Osteoblast (primary cell): ENCODE data around the gene ENOX1. TPM values are rescaled to one million over a fixed set of nuclear protein-coding genes. Genes with fewer than 3 reads are reported as not detected.

Source experiments
- DNase-seq: peaks from one replicate; pipeline ENCODE4 v3.0.0; 2011; ENCODE audit warnings: low spot score, mixed read lengths; ENCODE audit not compliant: insufficient read length; ENCODE audit errors: missing footprints
- H2AFZ ChIP-seq: 2 replicates; pipeline ENCODE4 v1.6.0; 2011; ENCODE audit warnings: mild to moderate bottlenecking, low read length
- H3K27ac ChIP-seq: 2 replicates; pipeline ENCODE4 v1.5.1; 2011; ENCODE audit warnings: mild to moderate bottlenecking, low read depth, low read length, moderate library complexity
- H3K27me3 ChIP-seq: 2 replicates; pipeline ENCODE4 v1.6.0; 2012; ENCODE audit warnings: mild to moderate bottlenecking, control low read depth, inconsistent platforms, low read length, moderate library complexity; ENCODE audit not compliant: insufficient read depth
- H3K36me3 ChIP-seq: 2 replicates; pipeline ENCODE4 v1.5.1; 2011; ENCODE audit warnings: mild to moderate bottlenecking, low read length, control low read depth, moderate library complexity; ENCODE audit not compliant: insufficient read depth
- H3K4me1 ChIP-seq: 2 replicates; pipeline ENCODE4 v1.5.1; 2011; ENCODE audit warnings: mild to moderate bottlenecking, low read length, control low read depth, moderate library complexity; ENCODE audit not compliant: insufficient read depth
- H3K4me2 ChIP-seq: 2 replicates; pipeline ENCODE4 v1.6.0; 2011; ENCODE audit warnings: mild to moderate bottlenecking, low read length; ENCODE audit not compliant: insufficient read depth
- H3K4me3 ChIP-seq: fragments of 200-600 bp; sonication (generic); 3 replicates; pipeline ENCODE4 v1.5.1; 2012; ENCODE audit warnings: mild to moderate bottlenecking, low read length, inconsistent platforms; ENCODE audit not compliant: insufficient read depth
- H3K79me2 ChIP-seq: 2 replicates; pipeline ENCODE4 v1.6.0; 2012; ENCODE audit warnings: mild to moderate bottlenecking, low read length, control low read depth, inconsistent platforms; ENCODE audit not compliant: insufficient read depth
- H3K9me3 ChIP-seq: 2 replicates; pipeline ENCODE4 v1.5.1; 2011; ENCODE audit warnings: low read depth, low read length, control low read depth
- H4K20me1 ChIP-seq: 2 replicates; pipeline ENCODE4 v1.6.0; 2012; ENCODE audit warnings: mild to moderate bottlenecking, low read length, control low read depth; ENCODE audit not compliant: insufficient read depth
- CTCF ChIP-seq: IDR thresholded peaks from 2 replicates; pipeline ENCODE4 v1.5.1; 2011; ENCODE audit warnings: mild to moderate bottlenecking, low read depth, low read length, moderate library complexity; ENCODE audit errors: extremely low read depth
- total RNA-seq: library from RNA; depleted of rRNA; stranded (reverse); fragments of >200 nt; gene quantifications from 2 replicates; pipeline ENCODE4 v1.2.3, GENCODE V29; 2012

ENOX1 gene
- total RNA-seq, 1 donor = 5.4 TPM

GRCh38 chr13:43346427-43346826 lies 440.3 kb downstream of the ENOX1 start:
- Histone ChIP-seq H3K4me3 (no peak overlapping the region), H3K36me3 (no peaks in the 10 kb centered on the region), H3K79me2 (no peaks in the 10 kb centered on the region), H3K4me1 (no peaks in the 10 kb centered on the region), H4K20me1 (no peaks in the 10 kb centered on the region), H3K27ac (no peak overlapping the region), H3K4me2 (no peak overlapping the region), H3K9me3 (no peaks in the 10 kb centered on the region), H2AFZ (no peak overlapping the region), H3K27me3 (no peaks in the 10 kb centered on the region)
- DNase-seq = no peak
- no peak for TF ChIP-seq CTCF

GRCh38 chr13:43343645-43344044 lies 443.1 kb downstream of the ENOX1 start:
- no peaks in the 10 kb centered on the region for H3K36me3 ChIP-seq
- no peaks in the 10 kb centered on the region for H3K79me2 ChIP-seq
- H3K4me3 ChIP-seq = no peak overlapping the region
- TF ChIP-seq CTCF = no peak
- H4K20me1 ChIP-seq = no peaks in the 10 kb centered on the region
- H3K27me3 ChIP-seq = no peaks in the 10 kb centered on the region
- no peak overlapping the region for H3K4me2 ChIP-seq
- no peaks in the 10 kb centered on the region for H3K9me3 ChIP-seq
- no peak overlapping the region for H2AFZ ChIP-seq
- H3K4me1 ChIP-seq = no peaks in the 10 kb centered on the region
- H3K27ac ChIP-seq = no peak overlapping the region
- DNase-seq = no peak

GRCh38 chr13:43339805-43340550 lies 446.8 kb downstream of the ENOX1 start:
- DNase-seq = no peak
- no peak overlapping the region for H3K27ac ChIP-seq

More at GRCh38 chr13:43339805-43340550, 446.8 kb downstream of the ENOX1 start:
- H3K4me1 ChIP-seq = no peaks in the 10 kb centered on the region
- no peaks in the 10 kb centered on the region for H4K20me1 ChIP-seq
- no peaks in the 10 kb centered on the region for H3K36me3 ChIP-seq
- no peak for TF ChIP-seq CTCF
- no peak overlapping the region for H3K4me3 ChIP-seq
- no peaks in the 10 kb centered on the region for H3K79me2 ChIP-seq
- no peak overlapping the region for H2AFZ ChIP-seq
- no peaks in the 10 kb centered on the region for H3K9me3 ChIP-seq
- no peak overlapping the region for H3K4me2 ChIP-seq
- H3K27me3 ChIP-seq = no peaks in the 10 kb centered on the region
